Esophagus muscularis mucosa (tissue), 4 donors: ENCODE data around the gene LDLRAD2. TPM values are rescaled to one million over a fixed set of nuclear protein-coding genes. Genes with fewer than 3 reads are reported as not detected.
"Not testable (repeated sequence)": the region's sequence is repeated elsewhere in the genome, so short reads cannot be mapped to it uniquely, and the experiment has no call there.

Source experiments
- DNase-seq: peaks from one replicate; pipeline ENCODE4 v3.0.0-alpha.2; 2017; ENCODE audit errors: extremely low spot score
- H3K27ac ChIP-seq, 4 donors: fragments of 200-600 bp; sonication (generic); replicated peaks in 1 of 4; 1 replicate in 3 of 4; 2 replicates in 1 of 4; pipeline ENCODE4 v1.5.1; 2016 to 2019; ENCODE audit warnings: mild to moderate bottlenecking in 1 of 4
- H3K27me3 ChIP-seq, 4 donors: fragments of 200-600 bp; sonication (generic); one replicate each; pipeline versions ENCODE4 v1.5.1 to v1.6.0; 2016 to 2019
- H3K36me3 ChIP-seq, 4 donors: fragments of 200-600 bp; sonication (generic); one replicate each; pipeline ENCODE4 v1.5.1; 2016 to 2019
- H3K4me1 ChIP-seq, 4 donors: fragments of 200-600 bp; sonication (generic); one replicate each; pipeline ENCODE4 v1.5.1; 2016 to 2019
- H3K4me3 ChIP-seq, 4 donors: fragments of 200-600 bp; sonication (generic); 1 replicate in 2 of 4; 2 replicates in 2 of 4; pipeline ENCODE4 v1.5.1; 2016 to 2019; ENCODE audit warnings: mild to moderate bottlenecking in 4 of 4, moderate library complexity in 1 of 4
- H3K9me3 ChIP-seq, 4 donors: fragments of 200-600 bp; sonication (generic); 1 replicate in 3 of 4; 2 replicates in 1 of 4; pipeline ENCODE4 v1.5.1; 2016 to 2019
- EP300 ChIP-seq: sonication (generic); formaldehyde crosslinking; IDR thresholded peaks from one replicate; pipeline ENCODE4 v1.6.1; 2017; ENCODE audit warnings: antibody characterized with exemption
- POLR2A ChIP-seq: fragments of 450-650 bp; IDR thresholded peaks from one replicate; pipeline ENCODE4 v1.6.1; 2017; ENCODE audit warnings: antibody characterized with exemption, moderate library complexity, mild to moderate bottlenecking, low read depth
- POLR2AphosphoS5 ChIP-seq, 2 donors: sonication (generic); formaldehyde crosslinking; IDR thresholded peaks; one replicate each; pipeline ENCODE4 v1.6.1; 2017; ENCODE audit warnings: antibody characterized with exemption in 2 of 2
- WGBS: methylation state at CpG from one replicate; pipeline ENCODE4 v1.1.5; 2018; 5-methylcytosine and 5-hydroxymethylcytosine counted together
- intact Hi-C: fragments of 100-400 bp; cut with DNase I; formaldehyde crosslinking; loops from one replicate; pipeline ENCODE4 v1.15.1; 2023
- total RNA-seq, 4 donors: library from RNA; depleted of rRNA; stranded (reverse); fragments of >200 nt; gene quantifications; one replicate each; pipeline versions ENCODE4 v1.1.0 to v1.2.1, GENCODE V29; 2016
- TF ChIP-seq, protein P1 (sequence below), 3 experiments: fragments of 200-600 bp in 2 of 3; fragments of 450-650 bp in 1 of 3; sonication (generic) in 2 of 3; IDR thresholded peaks; one replicate each; pipeline ENCODE4 v1.5.1; 2017 to 2019; ENCODE audit warnings: antibody characterized with exemption in 3 of 3, mild to moderate bottlenecking in 2 of 3, moderate library complexity in 1 of 3

The LDLRAD2 gene
- total RNA-seq, 4 donors from 2014 or later: not detected

GRCh38 chr1:21824926-21825325 lies 12.9 kb downstream of the LDLRAD2 start:
- Histone ChIP-seq H3K27me3 (no peaks in the 10 kb centered on the region), H3K4me1 (peaks cover 0 to 4% (median 0%) of the 10 kb centered on the region in 4 donors), H3K27ac (peak overlapping the region in 1 of 4 donors; percentile 37), H3K4me3 (no peak overlapping the region), H3K9me3 (no peaks in the 10 kb centered on the region), H3K36me3 (peaks cover 80 to 96% (median 95%) of the 10 kb centered on the region in 4 donors)
- 75% methylated on average over 2 of the region's 2 CpGs for WGBS
- TF ChIP-seq EP300: no peak
- no peak for TF ChIP-seq POLR2AphosphoS5 (IDR thresholded peaks at IDR 0.05)
- TF ChIP-seq POLR2A: no peak
- TF ChIP-seq, protein P1, sequence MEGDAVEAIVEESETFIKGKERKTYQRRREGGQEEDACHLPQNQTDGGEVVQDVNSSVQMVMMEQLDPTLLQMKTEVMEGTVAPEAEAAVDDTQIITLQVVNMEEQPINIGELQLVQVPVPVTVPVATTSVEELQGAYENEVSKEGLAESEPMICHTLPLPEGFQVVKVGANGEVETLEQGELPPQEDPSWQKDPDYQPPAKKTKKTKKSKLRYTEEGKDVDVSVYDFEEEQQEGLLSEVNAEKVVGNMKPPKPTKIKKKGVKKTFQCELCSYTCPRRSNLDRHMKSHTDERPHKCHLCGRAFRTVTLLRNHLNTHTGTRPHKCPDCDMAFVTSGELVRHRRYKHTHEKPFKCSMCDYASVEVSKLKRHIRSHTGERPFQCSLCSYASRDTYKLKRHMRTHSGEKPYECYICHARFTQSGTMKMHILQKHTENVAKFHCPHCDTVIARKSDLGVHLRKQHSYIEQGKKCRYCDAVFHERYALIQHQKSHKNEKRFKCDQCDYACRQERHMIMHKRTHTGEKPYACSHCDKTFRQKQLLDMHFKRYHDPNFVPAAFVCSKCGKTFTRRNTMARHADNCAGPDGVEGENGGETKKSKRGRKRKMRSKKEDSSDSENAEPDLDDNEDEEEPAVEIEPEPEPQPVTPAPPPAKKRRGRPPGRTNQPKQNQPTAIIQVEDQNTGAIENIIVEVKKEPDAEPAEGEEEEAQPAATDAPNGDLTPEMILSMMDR (IDR thresholded peaks at IDR 0.05): no peak
- intact Hi-C loops: no loop called here
- DNase-seq: no peak

GRCh38 chr1:21825393-21825792 lies 13.3 kb downstream of the LDLRAD2 start:
- intact Hi-C loops: no loop called here

GRCh38 chr1:21826694-21827093 lies 14.6 kb downstream of the LDLRAD2 start:
- H3K36me3 ChIP-seq: peaks cover 92 to 100% (median 99%) of the 10 kb centered on the region in 4 donors
- H3K9me3 ChIP-seq, intact Hi-C loops, H3K4me1 ChIP-seq, DNase-seq, H3K27ac ChIP-seq, H3K4me3 ChIP-seq, H3K27me3 ChIP-seq: not testable (repeated sequence)
- 94% methylated on average over 10 of the region's 10 CpGs for WGBS

More at GRCh38 chr1:21825393-21825792, 13.3 kb downstream of the LDLRAD2 start:
- WGBS: 88% methylated on average over 6 of the region's 7 CpGs
- no peak overlapping the region for H3K27ac ChIP-seq
- no peaks in the 10 kb centered on the region for H3K9me3 ChIP-seq
- TF ChIP-seq POLR2A (no peak), EP300 (no peak), POLR2AphosphoS5 (IDR thresholded peaks at IDR 0.05) (no peak)
- TF ChIP-seq, protein P1 (IDR thresholded peaks at IDR 0.05): no peak
- H3K27me3 ChIP-seq: no peaks in the 10 kb centered on the region
- no peak for DNase-seq
- H3K36me3 ChIP-seq: peaks cover 85 to 100% (median 99%) of the 10 kb centered on the region in 4 donors
- no peak overlapping the region for H3K4me3 ChIP-seq
- peaks cover 0 to 4% (median 0%) of the 10 kb centered on the region in 4 donors for H3K4me1 ChIP-seq

DNA sequence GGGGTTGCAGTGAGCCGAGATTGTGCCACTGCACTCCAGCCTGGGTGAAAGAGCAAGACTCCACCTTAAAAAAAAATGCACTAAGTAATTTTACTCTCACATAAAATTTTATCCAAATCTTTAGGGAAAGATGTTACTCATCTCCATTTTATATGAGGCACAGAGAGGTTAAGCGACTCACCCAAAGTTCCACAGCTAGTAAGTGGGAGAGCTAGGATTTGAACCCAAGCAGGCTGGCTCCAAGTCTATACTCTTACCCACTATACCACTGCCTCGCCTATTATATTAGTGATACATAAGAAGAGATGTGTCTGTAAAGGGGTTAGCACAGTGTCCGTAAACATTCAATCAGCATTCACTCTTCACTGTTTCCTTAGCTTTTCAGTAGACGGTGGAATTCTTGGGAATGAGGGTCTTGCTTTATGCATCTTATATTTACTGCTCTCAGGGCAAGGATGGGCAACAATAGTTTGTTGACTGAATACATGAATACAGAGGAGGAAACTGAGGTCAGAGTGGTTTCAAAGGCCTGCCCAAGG lies 15.1 kb downstream of the LDLRAD2 start:
- Histone ChIP-seq H3K27me3 (no peaks in the 10 kb centered on the region), H3K9me3 (no peaks in the 10 kb centered on the region), H3K36me3 (peaks cover 97 to 100% (median 99%) of the 10 kb centered on the region in 4 donors), H3K4me1 (no peaks in the 10 kb centered on the region), H3K4me3 (no peak overlapping the region), H3K27ac (no peak overlapping the region)
- WGBS: 90% methylated on average over 5 of the region's 5 CpGs
- DNase-seq: no peak
- TF ChIP-seq POLR2A: no peak
- intact Hi-C loops: no loop called here

GRCh38 chr1:21828075-21828474 lies 16.0 kb downstream of the LDLRAD2 start:
- intact Hi-C loops: no loop called here
- Histone ChIP-seq H3K27ac (no peak overlapping the region), H3K4me3 (no peak overlapping the region), H3K4me1 (no peaks in the 10 kb centered on the region), H3K36me3 (peaks cover 98 to 100% (median 100%) of the 10 kb centered on the region in 4 donors), H3K9me3 (no peaks in the 10 kb centered on the region), H3K27me3 (no peaks in the 10 kb centered on the region)
- no peak for DNase-seq
- TF ChIP-seq POLR2A (no peak), EP300 (no peak), POLR2AphosphoS5 (IDR thresholded peaks at IDR 0.05) (no peak)
- TF ChIP-seq, protein P1 (IDR thresholded peaks at IDR 0.05): no peak
- 87% methylated on average over 3 of the region's 13 CpGs for WGBS
